ENCODE data around the gene AGPAT1.

Gene AGPAT1

DNA sequence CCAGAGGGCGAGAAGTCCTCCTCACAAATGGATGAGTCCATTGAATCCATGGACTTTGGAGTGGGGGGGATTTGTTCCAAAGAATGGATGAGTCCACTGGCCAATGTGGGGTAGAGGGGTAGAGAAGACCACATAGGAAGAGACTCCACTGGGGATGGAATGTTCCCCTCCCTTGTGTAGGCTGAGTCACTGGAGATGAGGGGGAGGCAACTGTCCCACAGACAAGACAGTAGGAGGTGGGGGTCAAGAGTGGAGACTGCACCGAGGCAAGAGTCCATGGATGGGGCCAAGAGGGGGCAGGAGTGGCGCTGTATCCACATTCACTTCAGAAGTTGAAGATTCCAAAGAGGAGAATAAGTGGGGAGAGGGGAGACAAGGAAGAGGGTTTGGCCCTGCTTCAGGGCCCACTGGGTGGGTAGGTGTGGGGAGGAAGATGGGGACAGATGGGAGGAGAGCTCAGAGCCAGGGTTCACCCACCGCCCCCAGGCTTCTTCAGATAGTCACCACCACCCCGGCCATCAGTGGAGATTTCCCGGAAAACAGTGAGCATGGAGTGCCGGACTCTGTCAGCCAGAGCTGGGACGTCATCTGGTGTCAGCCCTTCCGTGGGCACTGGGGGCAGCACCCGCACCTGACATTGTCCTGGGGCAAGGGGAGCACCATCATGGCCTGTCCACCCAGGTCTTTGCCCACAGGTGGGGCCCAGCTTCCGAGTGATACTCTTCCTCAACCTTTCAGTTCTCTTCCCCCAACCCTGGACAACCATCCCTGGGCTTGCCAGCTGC is 6.9 kb downstream of the AGPAT1 start:
- no peak for DNase-seq (ENCODE audit: low read depth in 2 of 2)

DNA sequence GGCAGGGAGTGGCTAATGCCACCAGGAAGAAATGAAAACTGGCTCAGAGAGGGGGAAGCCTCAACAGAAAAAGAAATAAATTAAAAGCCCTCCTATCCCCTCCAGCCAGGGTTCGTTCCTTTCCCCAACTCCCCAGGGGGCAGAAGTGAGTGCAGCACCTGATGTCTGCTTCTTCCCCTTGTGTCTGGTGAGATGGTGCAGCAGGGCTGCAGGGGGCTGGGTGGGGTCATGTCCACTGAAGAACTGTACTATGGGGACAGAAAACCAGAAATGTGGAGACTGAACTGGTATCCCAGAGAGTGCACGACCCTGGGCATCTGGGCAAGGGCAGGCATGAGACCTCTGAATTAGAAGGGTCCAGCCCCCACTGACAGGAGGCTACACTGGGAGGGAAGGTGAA is 7.5 kb downstream of the AGPAT1 start:
- DNase-seq (ENCODE audit: low read depth in 2 of 2): no peak

DNA sequence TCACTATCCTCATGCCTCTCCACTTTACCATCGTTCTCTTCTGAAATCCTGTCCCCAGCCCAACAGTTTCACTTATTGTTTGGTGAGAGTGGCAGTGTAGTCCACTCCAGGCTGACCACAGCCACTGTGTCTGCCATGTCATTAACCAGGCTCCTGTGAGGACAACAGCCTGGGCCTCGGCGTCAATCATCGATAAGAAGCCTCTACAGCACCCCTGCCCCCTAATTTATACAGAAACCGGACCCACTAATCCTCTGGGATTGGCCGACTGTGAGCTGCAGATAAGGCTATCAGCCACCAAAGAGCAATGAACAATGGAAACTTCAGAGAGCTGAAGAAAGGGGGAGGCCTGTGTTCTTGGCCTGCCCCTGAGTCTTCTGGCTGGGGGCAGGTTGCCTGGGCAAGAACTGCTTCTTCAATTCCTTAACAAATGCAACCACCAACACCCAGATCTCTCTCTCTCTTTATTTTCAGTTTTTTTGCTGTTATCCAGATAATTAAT is 8.1 kb downstream of the AGPAT1 start:
- no peak for DNase-seq (ENCODE audit: low read depth in 2 of 2)

DNA sequence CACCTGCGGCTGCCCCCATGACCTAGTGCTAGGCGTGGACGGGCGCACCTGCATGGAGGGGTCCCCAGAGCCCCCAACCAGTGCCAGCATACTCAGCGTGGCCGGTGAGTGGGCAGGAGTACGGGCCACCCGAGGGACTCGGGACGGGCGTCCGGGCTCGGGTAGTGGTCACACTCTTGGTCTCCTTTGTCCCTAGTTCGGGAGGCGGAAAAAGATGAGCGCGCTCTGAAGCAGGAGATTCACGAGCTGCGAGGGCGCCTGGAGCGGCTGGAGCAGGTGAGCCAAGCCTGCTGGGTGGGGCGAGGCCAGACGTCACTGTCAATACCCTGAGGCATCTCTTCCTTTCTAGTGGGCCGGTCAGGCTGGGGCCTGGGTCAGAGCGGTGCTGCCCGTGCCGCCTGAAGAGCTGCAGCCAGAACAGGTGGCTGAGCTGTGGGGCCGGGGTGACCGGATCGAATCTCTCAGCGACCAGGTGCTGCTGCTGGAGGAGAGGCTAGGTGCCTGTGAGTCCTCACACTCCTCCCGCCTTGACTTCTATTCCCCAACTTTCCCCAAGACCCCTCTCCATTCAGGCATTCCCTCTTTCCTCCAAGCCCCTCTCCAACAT is 8.6 kb downstream of the AGPAT1 start:
- no peak for DNase-seq (ENCODE audit: low read depth in 2 of 2)

DNA sequence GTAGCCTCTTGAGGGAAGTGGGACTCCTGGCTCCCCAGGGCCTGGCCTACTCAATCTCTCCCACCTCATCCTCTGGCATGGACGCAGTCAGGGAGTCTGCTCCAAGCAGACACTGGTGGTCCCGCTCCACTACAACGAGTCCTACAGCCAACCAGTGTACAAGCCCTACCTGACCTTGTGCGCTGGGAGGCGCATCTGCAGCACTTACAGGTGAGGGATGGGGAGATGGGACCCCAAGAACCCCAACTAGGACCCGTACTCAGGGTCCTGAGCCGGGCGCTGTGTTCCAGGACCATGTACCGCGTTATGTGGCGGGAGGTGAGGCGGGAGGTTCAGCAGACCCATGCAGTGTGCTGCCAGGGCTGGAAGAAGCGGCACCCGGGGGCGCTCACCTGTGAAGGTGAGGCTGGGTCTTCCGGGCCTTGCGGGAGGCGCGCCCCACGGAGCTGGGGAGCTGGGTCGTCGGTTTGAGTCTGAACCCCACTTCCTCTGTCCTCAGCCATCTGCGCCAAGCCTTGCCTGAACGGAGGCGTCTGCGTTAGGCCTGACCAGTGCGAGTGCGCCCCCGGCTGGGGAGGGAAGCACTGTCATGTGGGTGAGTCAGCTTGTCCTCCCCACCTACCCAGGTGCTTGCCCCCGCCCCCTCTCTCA is 9.3 kb downstream of the AGPAT1 start:
- no peak for DNase-seq (ENCODE audit: low read depth in 2 of 2)

DNA sequence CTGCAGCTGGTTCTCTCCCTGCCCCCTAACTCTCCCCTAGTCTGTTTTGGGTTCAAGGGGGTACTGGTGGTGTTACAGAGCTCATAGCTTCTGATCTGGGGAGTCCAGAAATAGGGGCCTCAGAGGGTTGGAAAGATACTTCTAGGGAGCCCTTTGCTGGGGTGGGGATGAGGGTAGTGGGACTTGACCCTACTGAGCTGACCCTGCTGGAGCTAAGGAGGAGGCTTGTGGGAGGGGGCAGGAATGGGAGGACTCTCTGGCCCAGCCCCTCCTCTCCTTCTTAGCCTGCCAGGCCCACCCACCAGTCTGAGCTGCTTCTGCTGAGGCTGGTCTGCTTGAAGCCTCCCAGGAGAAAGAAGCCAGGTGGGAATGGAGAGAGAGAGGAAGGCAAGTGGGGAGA is 11.6 kb downstream of the AGPAT1 start, which contains the start of gene EGFL8:
Gene EGFL8 (plus strand): TSS at position 301 of the 400 bp plus-strand sequence. CDS start 1,571 bp downstream, outside the sequence.
- DNase-seq (ENCODE audit: low read depth in 2 of 2): no peak

DNA sequence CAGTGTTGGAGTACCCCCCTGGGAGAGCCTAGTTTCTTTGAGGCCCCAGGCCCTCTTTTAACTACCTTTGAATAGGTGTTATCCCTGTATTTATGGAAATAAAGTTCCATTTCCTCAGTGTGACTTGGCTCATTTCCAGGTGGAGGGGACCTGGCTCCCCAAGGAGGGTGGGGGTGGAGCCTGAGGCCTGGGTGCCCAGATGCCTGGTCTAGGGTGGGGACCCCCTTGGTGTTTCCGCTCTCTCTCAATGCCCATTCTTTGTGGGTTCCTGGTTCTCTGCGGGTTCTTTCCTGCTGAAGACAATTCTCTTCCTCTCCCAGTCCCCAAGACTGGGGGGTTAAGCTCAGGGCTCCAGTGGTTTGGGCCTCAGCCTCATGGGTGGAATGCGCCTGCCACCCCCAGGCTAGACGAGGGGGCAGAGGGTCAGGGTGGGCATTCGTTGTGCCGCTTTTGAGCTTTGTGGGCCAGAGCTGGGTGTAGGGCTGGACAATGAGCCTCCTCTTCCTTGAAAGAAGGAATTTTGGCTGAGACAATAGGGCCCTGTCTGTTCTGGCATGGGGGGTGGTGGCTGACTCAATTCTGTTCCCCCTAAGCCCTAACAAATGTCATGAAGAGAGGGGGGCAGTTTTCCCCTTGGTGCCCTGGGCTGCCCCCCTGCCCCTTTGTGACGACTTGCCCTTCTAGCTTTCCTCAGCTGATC is 12.2 kb downstream of the AGPAT1 start:
- DNase-seq (ENCODE audit: low read depth in 2 of 2): no peak

DNA sequence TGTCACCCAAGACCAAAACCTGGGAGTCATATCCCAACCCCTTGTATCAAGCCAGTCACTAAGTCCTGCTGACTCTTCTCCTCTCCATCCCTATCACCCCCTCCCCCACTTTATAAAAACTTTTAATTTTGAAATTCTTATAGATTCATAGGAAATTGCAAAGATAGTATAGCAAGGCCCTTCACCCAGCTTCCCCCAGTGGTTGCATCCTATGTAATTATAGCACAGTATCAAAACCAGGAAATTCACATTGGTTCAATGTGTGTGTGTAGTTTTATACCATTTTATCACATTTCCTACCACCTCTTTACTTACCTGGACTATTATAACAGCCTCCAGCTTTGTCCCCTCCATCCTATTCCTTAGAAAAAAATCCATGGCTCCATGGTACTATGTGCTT is 17.8 kb downstream of the AGPAT1 start:
- DNase-seq (ENCODE audit: low read depth in 2 of 2): no peak

DNA sequence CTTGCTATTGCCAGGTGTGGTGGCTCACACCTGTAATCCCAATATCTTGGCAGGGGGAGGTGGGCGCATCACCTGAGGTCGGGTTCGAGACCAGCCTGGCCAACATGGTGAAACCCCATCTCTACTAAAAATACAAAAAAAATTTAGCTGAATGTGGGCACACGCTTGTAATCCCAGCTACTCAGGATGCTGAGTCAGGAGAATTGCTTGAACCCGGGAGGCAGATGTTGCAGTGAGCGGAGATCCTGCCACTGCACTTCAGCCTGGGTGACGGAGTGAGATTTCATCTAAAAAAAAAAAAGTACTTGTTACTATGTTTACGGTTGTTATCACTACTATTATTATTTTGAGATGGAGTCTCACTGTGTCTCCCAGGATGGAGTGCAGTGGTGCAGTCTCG is 19.0 kb downstream of the AGPAT1 start:
- no peak for DNase-seq (ENCODE audit: low read depth in 2 of 2)

DNA sequence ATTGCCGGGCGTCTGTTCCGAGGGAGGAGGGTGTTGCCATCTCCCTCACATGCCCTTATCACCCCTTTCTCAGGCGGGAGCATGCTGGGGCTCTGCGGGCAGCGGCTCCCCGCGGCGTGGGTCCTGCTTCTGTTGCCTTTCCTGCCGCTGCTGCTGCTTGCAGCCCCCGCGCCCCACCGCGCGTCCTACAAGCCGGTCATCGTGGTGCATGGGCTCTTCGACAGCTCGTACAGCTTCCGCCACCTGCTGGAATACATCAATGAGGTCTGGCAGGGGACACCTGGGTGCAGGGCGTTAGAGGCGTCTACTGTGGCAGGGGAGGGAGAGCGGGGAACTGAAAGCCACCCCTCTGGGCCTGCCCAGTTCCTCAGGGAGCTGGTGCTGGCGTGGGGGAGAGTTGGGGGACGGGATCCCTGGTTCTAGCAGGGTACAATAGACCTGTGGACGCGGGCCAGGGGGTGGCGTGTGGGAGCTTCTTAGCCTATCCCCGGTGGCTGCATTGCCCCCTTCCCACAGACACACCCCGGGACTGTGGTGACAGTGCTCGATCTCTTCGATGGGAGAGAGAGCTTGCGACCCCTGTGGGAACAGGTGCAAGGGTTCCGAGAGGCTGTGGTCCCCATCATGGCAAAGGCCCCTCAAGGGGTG is 21.2 kb downstream of the AGPAT1 start:
- peak in 1 of 2 donors; percentile 42 for DNase-seq (ENCODE audit: low read depth in 2 of 2)

DNA sequence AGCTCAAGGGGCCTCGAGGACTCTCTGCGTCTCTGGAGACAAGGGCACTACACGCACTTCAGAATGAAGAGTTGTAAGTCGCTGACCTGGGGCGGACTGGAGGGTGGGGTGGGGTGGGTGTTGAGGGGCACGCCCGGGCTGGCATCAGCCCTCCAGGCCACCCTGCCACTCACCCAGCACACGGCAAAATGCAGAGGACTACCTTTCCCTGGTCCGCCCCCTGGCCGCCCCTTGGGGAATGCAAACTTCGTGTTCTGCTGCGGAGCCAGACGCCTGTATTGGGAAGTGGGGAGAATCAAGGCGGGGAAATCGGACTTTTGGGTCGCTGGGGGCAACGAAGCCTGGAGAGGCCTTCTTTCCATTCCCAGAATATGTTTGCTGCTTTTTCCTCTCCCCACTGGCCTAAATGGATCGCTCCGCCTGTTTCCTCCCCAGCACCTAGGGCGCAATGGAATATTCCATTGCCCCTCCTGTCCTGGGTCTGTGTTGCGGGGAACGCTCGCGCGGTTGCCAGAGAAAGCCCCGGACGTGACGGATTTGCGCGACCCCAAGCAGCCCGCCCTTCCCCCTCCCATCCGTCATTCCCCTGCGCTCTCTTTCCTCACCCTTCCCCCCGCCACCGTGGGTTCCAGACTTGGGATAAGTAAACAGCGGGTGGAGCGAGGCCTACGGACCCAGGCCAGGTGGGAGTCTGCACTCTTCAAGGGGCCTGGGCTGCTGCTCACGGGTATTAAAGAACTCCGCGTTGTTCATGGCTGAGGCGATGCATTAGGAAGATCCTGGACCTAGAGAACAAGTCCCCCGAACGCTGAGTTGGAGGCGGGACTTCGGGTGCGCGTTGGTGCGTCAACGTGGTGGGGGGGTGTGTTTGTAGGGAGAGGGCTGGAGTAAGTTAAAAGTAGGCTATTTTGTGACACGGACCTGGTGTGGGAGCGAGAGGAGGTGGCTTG is 22.0 kb downstream of the AGPAT1 start, which contains the start of gene PPT2:
Gene PPT2 (plus strand): TSS at position 578 of the 950 bp plus-strand sequence. CDS start 454 bp downstream, outside the sequence.
- peak; percentile 57 to 65 for DNase-seq (ENCODE audit: low read depth in 2 of 2)

DNA sequence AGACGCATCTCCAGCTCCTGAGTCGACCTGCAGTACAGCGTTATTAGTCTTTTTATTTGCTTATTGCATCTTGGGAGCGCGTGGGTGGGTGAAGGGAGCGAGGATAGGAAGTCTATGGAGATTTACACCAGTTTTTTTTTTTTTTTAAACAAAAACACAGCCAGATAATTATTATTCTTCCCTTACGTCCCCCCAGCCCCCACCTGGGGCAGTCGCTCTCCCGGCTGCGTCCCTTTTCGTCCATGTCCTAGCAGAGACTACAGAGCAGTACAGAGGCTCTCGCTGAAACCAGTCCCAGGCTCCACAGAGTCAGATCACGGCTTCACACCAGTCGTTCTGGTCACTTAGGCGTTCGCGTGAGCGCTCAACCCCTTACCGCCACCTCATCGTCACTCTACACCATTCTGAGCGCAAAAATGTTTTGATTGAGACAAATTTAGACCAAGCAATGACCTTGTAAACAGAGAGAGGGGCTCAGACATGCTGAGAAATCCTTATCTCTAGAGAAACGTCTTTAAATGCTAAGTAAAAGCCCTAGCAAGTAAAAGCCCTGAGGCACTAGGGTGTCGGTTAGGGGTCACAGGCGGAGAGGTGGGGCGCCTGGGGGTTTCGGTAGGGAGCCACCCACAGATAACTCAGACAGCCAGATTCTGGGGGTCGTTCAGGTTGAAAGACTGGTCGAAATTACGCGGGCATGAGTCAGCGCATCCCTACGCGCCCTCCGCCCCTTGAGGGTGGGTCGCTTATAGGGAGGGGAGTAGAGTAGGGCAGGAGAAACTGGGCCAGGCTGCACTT is 22.9 kb downstream of the AGPAT1 start:
- no peak for DNase-seq (ENCODE audit: low read depth in 2 of 2)

DNA sequence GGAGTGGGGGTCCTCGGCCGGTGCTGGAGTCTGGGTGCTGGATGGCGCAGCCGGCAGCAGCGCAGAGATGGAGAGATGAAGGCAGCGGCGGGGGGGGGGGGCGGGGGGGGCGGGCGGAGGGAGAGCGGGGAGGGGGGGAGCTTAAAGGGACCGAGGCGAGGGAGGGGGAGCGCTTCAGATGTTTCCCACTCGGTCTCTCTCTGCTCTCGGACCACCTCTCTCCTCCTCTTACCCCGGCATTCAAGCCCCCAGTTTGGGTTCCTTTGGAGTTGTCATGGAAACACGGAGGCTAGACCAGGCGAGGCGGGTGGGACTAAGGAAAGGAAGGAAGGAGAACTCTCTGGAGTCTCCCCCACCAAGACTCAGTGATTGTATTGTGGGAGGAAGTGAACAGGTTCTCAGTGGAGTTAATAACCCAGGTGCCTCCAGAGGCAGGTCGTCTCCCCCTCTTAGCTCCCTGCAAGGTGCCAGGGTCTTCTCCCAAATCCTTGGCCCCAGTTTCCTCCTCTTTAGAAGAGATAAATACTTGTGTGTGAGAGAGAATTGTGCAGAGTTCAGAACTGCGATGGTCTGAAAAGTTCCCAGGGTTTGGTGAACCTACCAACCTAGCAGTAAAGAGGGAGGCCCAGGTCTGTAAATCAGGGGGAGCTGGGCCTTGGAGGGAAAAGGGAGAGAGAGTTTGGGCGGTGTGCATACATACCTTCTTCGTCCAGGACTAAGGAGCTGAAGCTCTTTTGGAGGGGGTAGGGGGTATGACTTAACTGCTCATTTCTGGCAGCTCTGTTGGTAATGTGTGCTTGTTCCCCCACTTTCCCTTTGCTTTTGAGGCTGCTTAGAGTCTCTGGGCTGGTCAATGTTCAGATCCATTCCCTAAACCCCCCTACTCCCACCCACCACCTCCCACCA is 23.8 kb downstream of the AGPAT1 start, which contains the start of gene PRRT1:
Gene PRRT1 (minus strand): TSS at position 77 of the 906 bp plus-strand sequence. CDS start 112 bp downstream, outside the sequence.
- DNase-seq (ENCODE audit: low read depth in 2 of 2): no peak

DNA sequence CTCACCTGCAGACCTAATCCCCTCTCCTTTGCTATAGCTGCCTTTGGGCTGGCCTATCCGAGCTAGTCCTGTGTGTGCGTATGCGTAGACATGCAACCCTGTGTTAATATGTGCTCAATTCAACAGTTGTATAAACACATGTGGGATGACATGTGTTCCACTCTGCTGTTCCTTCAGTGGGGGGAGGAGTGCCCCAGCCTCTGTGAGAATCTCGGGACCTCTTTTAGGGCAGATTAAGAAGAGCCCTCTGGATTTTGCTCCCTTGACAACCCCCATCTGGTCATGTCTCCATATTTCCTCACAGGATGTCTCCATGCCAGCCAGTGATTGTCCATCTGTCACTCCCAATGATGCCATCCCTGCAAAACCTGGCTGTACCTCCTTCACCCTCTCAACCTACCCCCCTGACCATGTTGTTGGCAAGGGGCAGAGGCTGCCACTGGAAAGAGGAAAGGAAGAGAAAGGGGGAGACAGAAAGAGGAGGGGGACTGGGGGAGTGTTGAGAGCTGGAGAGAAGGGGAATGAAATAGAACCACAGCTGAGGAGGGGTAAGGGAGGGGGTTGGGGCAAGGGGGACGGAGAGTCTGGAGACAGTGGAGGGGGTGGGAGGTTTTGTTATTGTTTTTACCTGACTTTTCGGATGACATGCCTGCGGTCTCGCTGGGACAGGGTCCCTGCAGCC is 24.6 kb downstream of the AGPAT1 start:
- no peak for DNase-seq (ENCODE audit: low read depth in 2 of 2)

DNA sequence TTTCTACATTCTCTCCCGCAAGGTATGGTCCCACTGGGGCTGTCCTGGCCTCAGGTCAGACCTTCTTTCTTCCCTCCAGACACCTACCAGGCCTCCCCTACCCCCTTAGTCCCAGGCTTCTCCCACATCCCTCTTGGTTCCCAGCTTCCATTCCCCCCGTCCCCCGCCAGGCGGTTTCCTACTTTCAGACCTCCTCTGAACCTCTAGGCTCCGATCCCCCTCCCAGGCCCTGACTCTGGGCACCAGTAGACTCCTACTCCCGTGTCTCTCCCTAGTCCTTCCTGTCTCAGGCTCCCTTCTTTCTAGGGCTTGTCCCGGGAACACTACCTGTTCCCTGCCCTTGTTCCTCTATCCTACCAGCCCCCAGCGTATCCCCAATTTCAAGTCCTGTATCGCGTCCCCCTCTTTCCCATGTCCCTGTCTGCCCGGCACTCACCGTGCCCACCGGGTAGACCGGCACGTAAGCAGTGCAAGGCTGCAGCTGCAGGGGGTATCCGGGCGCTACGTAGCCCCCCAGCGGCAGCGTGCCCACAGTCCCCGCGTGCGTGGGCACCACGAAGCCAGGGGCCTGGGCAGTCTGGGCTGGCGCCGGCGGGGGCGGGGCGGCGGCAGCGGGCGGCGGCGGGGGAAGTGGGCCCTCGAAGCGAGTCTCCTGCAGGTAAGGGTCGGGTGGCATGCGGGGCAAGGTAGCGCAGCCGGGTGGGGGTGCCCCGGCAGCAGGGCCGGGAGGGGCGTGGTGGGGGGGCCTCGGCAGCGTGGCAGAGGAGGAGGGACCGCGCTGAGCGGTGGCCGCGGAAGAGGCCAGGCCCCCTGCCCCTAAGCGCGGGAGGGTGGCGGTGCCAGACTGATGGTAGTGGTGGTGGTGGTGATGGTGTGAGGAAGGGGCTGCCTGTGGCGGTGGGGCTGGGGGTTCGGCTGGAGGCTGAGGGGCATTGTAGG is 25.7 kb downstream of the AGPAT1 start:
- no peak for DNase-seq (ENCODE audit: low read depth in 2 of 2)

DNA sequence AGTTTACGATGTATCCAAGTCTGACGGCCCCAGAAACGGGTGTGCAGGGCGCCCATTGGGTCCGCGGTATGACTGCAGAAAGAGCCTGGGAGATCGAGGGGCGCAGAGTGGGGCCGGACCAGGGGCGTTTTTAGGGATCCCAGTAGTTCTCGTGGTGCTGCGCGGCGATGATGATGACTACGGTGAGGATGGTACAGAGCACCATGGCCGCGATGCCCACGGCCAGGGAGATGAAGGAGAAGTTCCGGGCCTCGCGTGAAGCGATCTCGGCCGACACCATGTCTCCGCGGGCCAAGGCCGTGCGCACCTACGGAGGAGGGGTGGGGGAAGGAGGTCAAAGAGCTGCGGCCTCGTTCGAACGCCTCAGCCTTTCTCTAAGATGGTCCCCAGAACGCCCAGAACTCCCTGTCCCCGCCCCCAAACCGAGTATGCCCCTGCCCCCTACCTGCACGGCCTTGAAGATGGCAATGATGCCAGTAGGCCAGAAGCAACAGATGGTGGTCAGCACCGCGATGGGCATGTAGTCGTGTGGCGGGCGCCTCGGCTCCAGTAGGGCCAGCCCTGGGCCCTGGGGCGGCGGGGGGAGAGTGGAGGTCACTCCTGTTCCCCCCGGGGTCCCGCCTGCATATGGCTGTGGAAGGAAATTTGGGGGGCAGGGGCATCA is 26.7 kb downstream of the AGPAT1 start:
- no peak for DNase-seq (ENCODE audit: low read depth in 2 of 2)

Data from stimulated activated CD8-positive, alpha-beta memory T cell treated with anti-CD3 and anti-CD28 coated beads, Interleukin-2, amount 100 ng/mL, for 1 hour (primary cell).